Vagina (tissue), 2 donors: ENCODE data around the gene ZSCAN5A. TPM values are rescaled to one million over a fixed set of nuclear protein-coding genes. Genes with fewer than 3 reads are reported as not detected.
A peak's percentile ranks its signal among the peaks of the same experiment; 100 is the strongest.

Experiments
- DNase-seq, 2 donors: peaks; one replicate each; pipeline ENCODE4 v3.0.0-alpha.2; 2017; ENCODE audit errors: extremely low spot score in 2 of 2
- H3K27ac ChIP-seq: fragments of 200-600 bp; sonication (generic); one replicate; pipeline ENCODE4 v1.5.1; 2019
- H3K27me3 ChIP-seq: fragments of 200-600 bp; sonication (generic); one replicate; pipeline ENCODE4 v1.5.1; 2019
- H3K36me3 ChIP-seq, 2 donors: fragments of 200-600 bp; sonication (generic); one replicate each; pipeline ENCODE4 v1.5.1; 2017 to 2019
- H3K4me1 ChIP-seq: fragments of 200-600 bp; sonication (generic); one replicate; pipeline ENCODE4 v1.5.1; 2019
- H3K4me3 ChIP-seq, 2 donors: fragments of 200-600 bp; sonication (generic); 1 replicate in 1 of 2; 2 replicates in 1 of 2; pipeline ENCODE4 v1.5.1; 2016 to 2019
- H3K9me3 ChIP-seq: fragments of 200-600 bp; sonication (generic); one replicate; pipeline ENCODE4 v1.5.1; 2019
- POLR2A ChIP-seq, 2 donors: fragments of 450-650 bp; IDR thresholded peaks; one replicate each; pipeline ENCODE4 v1.6.1; 2017; ENCODE audit warnings: antibody characterized with exemption in 2 of 2, mild to moderate bottlenecking in 2 of 2, moderate library complexity in 2 of 2
- POLR2AphosphoS5 ChIP-seq, 2 donors: sonication (generic); formaldehyde crosslinking; IDR thresholded peaks; one replicate each; pipeline ENCODE4 v1.9.0; 2017; ENCODE audit warnings: antibody characterized with exemption in 2 of 2, mild to moderate bottlenecking in 2 of 2, low read depth in 1 of 2; ENCODE audit not compliant: insufficient read depth in 1 of 2
- intact Hi-C: fragments of 100-400 bp; cut with DNase I; formaldehyde crosslinking; loops from one replicate; pipeline ENCODE4 v1.15.1; 2023
- total RNA-seq: library from RNA; depleted of rRNA; stranded (reverse); fragments of >200 nt; gene quantifications from one replicate; pipeline ENCODE4 v1.2.3, GENCODE V29; 2016
- TF ChIP-seq, protein P1 (sequence below), 3 experiments: fragments of 450-650 bp in 2 of 3; fragments of 200-600 bp in 1 of 3; sonication (generic) in 1 of 3; IDR thresholded peaks; one replicate each; pipeline ENCODE4 v1.5.1; 2017 to 2019; ENCODE audit warnings: antibody characterized with exemption in 3 of 3, mild to moderate bottlenecking in 2 of 3, moderate library complexity in 2 of 3

ZSCAN5A gene
- total RNA-seq, 1 donor from 2014 or later: 2.7 TPM

DNA sequence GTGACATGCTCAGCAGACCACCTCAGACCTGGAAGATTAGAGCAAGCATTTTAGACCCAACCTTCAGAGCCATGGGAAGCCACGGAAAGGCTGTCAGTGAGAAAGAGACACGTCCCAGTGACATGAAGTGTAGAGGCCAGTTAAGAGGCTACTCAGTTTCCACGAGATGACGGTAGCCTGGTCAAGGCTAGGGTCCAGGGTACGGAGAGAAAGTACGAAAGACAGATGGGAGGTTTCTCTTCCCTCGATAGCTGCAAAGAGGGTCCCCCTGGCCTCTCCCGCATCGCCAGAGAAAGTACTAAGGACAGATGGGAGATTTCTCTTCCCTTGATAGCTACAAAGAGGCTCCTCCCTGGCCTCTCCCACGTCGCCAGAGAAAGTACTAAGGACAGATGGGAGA, 8.6 kb downstream of the ZSCAN5A start:
- H3K4me1 ChIP-seq: no peaks in the 10 kb centered on the region
- DNase-seq: no peak
- no peak overlapping the region for H3K4me3 ChIP-seq
- TF ChIP-seq, protein P1, sequence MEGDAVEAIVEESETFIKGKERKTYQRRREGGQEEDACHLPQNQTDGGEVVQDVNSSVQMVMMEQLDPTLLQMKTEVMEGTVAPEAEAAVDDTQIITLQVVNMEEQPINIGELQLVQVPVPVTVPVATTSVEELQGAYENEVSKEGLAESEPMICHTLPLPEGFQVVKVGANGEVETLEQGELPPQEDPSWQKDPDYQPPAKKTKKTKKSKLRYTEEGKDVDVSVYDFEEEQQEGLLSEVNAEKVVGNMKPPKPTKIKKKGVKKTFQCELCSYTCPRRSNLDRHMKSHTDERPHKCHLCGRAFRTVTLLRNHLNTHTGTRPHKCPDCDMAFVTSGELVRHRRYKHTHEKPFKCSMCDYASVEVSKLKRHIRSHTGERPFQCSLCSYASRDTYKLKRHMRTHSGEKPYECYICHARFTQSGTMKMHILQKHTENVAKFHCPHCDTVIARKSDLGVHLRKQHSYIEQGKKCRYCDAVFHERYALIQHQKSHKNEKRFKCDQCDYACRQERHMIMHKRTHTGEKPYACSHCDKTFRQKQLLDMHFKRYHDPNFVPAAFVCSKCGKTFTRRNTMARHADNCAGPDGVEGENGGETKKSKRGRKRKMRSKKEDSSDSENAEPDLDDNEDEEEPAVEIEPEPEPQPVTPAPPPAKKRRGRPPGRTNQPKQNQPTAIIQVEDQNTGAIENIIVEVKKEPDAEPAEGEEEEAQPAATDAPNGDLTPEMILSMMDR (IDR thresholded peaks at IDR 0.05): no peak
- no peak for TF ChIP-seq POLR2AphosphoS5 (IDR thresholded peaks at IDR 0.05; ENCODE audit: insufficient read depth in 1 of 2, low read depth in 1 of 2)
- no peaks in the 10 kb centered on the region for H3K9me3 ChIP-seq
- H3K27me3 ChIP-seq: no peaks in the 10 kb centered on the region
- no peaks in the 10 kb centered on the region for H3K36me3 ChIP-seq
- H3K27ac ChIP-seq: peak overlapping the region; percentile 44
- intact Hi-C loops: no loop called here

DNA sequence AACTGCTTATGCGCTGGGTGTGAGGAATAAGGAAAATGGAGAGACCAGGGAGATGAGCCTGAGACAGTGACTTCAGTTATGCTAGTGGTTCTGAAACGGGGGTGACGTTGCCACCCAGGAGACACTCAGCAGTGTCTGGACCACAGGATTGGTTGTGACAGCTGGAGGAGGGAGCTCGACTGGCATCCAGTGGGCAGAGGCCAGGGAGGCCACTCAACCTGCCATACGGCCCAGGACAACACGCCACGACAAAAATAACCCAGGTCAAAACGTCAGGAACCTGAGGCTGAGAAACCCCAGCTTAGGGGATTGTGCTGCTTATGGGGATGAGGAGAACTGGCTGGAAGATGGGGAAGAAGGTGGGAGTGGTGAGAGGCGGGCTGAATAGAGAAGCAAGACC, 10.4 kb downstream of the ZSCAN5A start:
- no peaks in the 10 kb centered on the region for H3K4me1 ChIP-seq
- no peak overlapping the region for H3K27ac ChIP-seq
- no peak overlapping the region for H3K4me3 ChIP-seq
- TF ChIP-seq POLR2A (IDR thresholded peaks at IDR 0.05) (no peak), POLR2AphosphoS5 (IDR thresholded peaks at IDR 0.05; ENCODE audit: insufficient read depth in 1 of 2, low read depth in 1 of 2) (no peak)
- TF ChIP-seq, protein P1 (IDR thresholded peaks at IDR 0.05): no peak
- intact Hi-C loops: no loop called here
- no peak for DNase-seq
- H3K36me3 ChIP-seq: no peaks in the 10 kb centered on the region
- no peaks in the 10 kb centered on the region for H3K27me3 ChIP-seq
- H3K9me3 ChIP-seq: no peaks in the 10 kb centered on the region

DNA sequence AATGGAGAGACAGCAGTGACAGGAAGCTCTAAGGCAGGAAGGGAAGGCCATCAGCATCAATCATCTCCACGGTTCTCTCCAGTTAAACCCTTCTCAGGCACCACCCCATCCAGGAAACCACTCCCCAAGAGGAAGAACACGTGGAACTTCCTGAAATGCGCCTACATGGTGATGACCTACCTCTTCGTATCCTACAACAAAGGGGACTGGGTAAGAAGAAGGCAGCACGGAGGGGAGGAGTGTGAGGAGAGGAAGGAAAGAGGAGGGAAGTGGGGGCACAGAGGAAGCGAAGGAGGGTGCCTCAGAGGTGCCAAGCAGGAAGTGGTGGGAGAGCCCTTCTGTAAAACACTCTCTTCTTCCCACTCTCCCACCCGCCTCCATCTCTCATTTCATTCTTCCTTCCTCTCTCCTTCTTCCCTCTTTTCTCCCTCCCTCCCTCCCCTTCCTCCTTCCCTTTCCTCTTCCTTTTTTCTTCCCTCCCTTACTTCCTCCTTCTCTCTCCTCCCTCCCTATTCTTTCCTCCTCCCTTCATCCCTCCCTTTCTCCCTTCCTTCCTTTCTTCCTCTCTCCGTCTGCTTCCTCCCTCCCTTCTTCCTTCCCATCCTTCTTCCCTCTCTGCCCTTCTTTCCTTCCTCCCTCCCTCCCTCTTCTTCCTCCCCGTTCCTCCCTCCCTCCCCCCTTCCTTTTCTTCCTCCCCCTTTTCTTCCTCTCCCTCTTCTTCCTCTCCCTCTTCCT, 12.6 kb downstream of the ZSCAN5A start:
- H3K4me1 ChIP-seq: no peaks in the 10 kb centered on the region
- H3K4me3 ChIP-seq: no peak overlapping the region
- no peak for DNase-seq
- no peak overlapping the region for H3K27ac ChIP-seq
- TF ChIP-seq, protein P1 (IDR thresholded peaks at IDR 0.05): no peak
- TF ChIP-seq POLR2A (IDR thresholded peaks at IDR 0.05) (no peak), POLR2AphosphoS5 (IDR thresholded peaks at IDR 0.05; ENCODE audit: insufficient read depth in 1 of 2, low read depth in 1 of 2) (no peak)
- H3K36me3 ChIP-seq: no peaks in the 10 kb centered on the region
- intact Hi-C loops: no loop called here
- no peaks in the 10 kb centered on the region for H3K27me3 ChIP-seq
- no peaks in the 10 kb centered on the region for H3K9me3 ChIP-seq

DNA sequence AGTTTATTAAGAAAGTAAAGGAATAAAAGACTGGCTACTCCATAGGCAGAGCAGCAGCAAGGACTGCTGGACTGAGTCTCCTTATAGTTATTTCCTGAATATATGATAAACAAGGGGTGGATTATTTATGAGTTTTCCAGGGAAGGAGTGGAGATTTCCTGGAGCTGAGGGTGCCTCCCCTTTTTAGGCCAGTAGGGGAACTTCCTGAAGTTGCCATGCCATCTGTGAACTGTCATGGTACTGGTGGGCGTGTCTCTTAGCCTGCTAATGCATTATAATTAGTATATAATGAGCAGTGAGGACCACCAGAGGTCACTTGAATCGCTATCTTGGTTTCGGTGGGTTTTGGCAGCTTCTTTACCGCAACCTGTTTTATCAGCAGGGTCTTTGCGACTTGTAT, 13.5 kb downstream of the ZSCAN5A start:
- Histone ChIP-seq H3K4me1 (no peaks in the 10 kb centered on the region), H3K9me3 (no peaks in the 10 kb centered on the region), H3K4me3 (no peak overlapping the region), H3K27ac (no peak overlapping the region), H3K36me3 (no peaks in the 10 kb centered on the region), H3K27me3 (no peaks in the 10 kb centered on the region)
- intact Hi-C loops: no loop called here
- TF ChIP-seq POLR2A (IDR thresholded peaks at IDR 0.05): no peak
- TF ChIP-seq POLR2AphosphoS5 (IDR thresholded peaks at IDR 0.05; ENCODE audit: insufficient read depth in 1 of 2, low read depth in 1 of 2): no peak
- DNase-seq: no peak

DNA sequence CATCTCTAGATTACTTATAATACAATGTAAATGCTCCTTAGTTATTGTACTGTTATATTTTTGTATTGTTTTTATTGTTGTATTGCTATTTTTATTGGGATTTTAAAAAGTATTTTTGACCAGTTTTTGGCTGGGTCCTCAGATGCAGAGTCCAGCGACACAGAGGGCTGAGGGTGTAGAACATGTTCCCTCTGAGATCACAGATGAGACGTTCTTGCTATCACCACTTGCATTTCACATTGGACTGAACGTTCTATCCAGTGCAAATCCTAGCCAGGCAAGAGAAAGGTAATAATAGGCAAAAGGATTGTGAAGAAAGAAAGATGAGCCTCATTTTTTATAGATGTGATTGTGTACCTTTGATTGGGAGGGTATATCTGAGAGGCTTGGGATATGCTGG, 15.0 kb downstream of the ZSCAN5A start:
- no peaks in the 10 kb centered on the region for H3K36me3 ChIP-seq
- TF ChIP-seq POLR2A (IDR thresholded peaks at IDR 0.05): no peak
- TF ChIP-seq, protein P1 (IDR thresholded peaks at IDR 0.05): no peak
- TF ChIP-seq POLR2AphosphoS5 (IDR thresholded peaks at IDR 0.05; ENCODE audit: insufficient read depth in 1 of 2, low read depth in 1 of 2): no peak
- H3K4me3 ChIP-seq: no peak overlapping the region
- H3K4me1 ChIP-seq: no peaks in the 10 kb centered on the region
- no peaks in the 10 kb centered on the region for H3K27me3 ChIP-seq
- no peak overlapping the region for H3K27ac ChIP-seq
- DNase-seq: no peak
- intact Hi-C loops: no loop called here
- H3K9me3 ChIP-seq: no peaks in the 10 kb centered on the region
